ENCODE data around the gene ATP11A.
"Not testable (repeated sequence)": the region's sequence is repeated elsewhere in the genome, so short reads cannot be mapped to it uniquely, and the experiment has no call there.

- TF ChIP-seq, protein P1, sequence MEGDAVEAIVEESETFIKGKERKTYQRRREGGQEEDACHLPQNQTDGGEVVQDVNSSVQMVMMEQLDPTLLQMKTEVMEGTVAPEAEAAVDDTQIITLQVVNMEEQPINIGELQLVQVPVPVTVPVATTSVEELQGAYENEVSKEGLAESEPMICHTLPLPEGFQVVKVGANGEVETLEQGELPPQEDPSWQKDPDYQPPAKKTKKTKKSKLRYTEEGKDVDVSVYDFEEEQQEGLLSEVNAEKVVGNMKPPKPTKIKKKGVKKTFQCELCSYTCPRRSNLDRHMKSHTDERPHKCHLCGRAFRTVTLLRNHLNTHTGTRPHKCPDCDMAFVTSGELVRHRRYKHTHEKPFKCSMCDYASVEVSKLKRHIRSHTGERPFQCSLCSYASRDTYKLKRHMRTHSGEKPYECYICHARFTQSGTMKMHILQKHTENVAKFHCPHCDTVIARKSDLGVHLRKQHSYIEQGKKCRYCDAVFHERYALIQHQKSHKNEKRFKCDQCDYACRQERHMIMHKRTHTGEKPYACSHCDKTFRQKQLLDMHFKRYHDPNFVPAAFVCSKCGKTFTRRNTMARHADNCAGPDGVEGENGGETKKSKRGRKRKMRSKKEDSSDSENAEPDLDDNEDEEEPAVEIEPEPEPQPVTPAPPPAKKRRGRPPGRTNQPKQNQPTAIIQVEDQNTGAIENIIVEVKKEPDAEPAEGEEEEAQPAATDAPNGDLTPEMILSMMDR (IDR thresholded peaks at IDR 0.05; ENCODE audit: low read length): not testable (repeated sequence)
- not testable (repeated sequence) for TF ChIP-seq EZH2phosphoT487 (IDR thresholded peaks at IDR 0.05; ENCODE audit: low read length); EZH2 (optimal IDR thresholded peaks at IDR 0.05; ENCODE audit: low read depth, low read length)
These were observed 111.0 kb downstream of the ATP11A start for GRCh38 chr13:112800807-112801206.
